Mucosa of stomach (tissue), 1 donor: ENCODE results near the gene CYLD.

ENCODE experiments used
- H3K27me3 ChIP-seq: one replicate; pipeline ENCODE4 v1.7.0; 2013; ENCODE audit warnings: mild to moderate bottlenecking, low read length; ENCODE audit not compliant: control insufficient read depth, insufficient read depth
- H3K36me3 ChIP-seq: one replicate; pipeline ENCODE4 v1.7.0; 2013; ENCODE audit warnings: low read length; ENCODE audit not compliant: control insufficient read depth, insufficient read depth
- H3K4me1 ChIP-seq: one replicate; pipeline ENCODE4 v1.7.0; 2013; ENCODE audit warnings: mild to moderate bottlenecking, low read length; ENCODE audit not compliant: control insufficient read depth, insufficient read depth
- H3K4me3 ChIP-seq: one replicate; pipeline ENCODE4 v1.7.0; 2013; ENCODE audit warnings: low read length
- H3K9ac ChIP-seq: one replicate; pipeline ENCODE4 v1.7.0; 2013; ENCODE audit warnings: mild to moderate bottlenecking, low read length, moderate library complexity
- H3K9me3 ChIP-seq: one replicate; pipeline ENCODE4 v1.7.0; 2013; ENCODE audit warnings: mild to moderate bottlenecking, low read length, moderate library complexity; ENCODE audit not compliant: control insufficient read depth
- donor health status: Pancreatic carcinoma.

CYLD gene

GRCh38 chr16:50802961-50803360, 61.1 kb downstream of the CYLD start:
- H3K36me3 ChIP-seq = no peaks in the 10 kb centered on the region
- H3K4me1 ChIP-seq = no peaks in the 10 kb centered on the region
- no peak overlapping the region for H3K4me3 ChIP-seq
- H3K9me3 ChIP-seq = no peaks in the 10 kb centered on the region
- no peaks in the 10 kb centered on the region for H3K27me3 ChIP-seq
- no peak overlapping the region for H3K9ac ChIP-seq

GRCh38 chr16:50804290-50804907, 62.5 kb downstream of the CYLD start:
- Histone ChIP-seq H3K27me3 (no peaks in the 10 kb centered on the region), H3K9me3 (no peaks in the 10 kb centered on the region), H3K36me3 (no peaks in the 10 kb centered on the region), H3K9ac (no peak overlapping the region), H3K4me3 (no peak overlapping the region), H3K4me1 (no peaks in the 10 kb centered on the region)

GRCh38 chr16:50806099-50807062, 64.5 kb downstream of the CYLD start:
- Histone ChIP-seq H3K9ac (peak overlapping the region; percentile 32), H3K36me3 (no peaks in the 10 kb centered on the region), H3K4me1 (no peaks in the 10 kb centered on the region), H3K4me3 (peak overlapping the region; percentile 22), H3K27me3 (no peaks in the 10 kb centered on the region), H3K9me3 (no peaks in the 10 kb centered on the region)

GRCh38 chr16:50808929-50809538, 67.1 kb downstream of the CYLD start:
- Histone ChIP-seq H3K36me3 (no peaks in the 10 kb centered on the region), H3K4me1 (no peaks in the 10 kb centered on the region), H3K4me3 (no peak overlapping the region), H3K9me3 (no peaks in the 10 kb centered on the region), H3K27me3 (no peaks in the 10 kb centered on the region), H3K9ac (no peak overlapping the region)

GRCh38 chr16:50809561-50809960, 67.7 kb downstream of the CYLD start:
- Histone ChIP-seq H3K27me3 (no peaks in the 10 kb centered on the region), H3K9ac (no peak overlapping the region), H3K4me1 (no peaks in the 10 kb centered on the region), H3K36me3 (no peaks in the 10 kb centered on the region), H3K9me3 (no peaks in the 10 kb centered on the region), H3K4me3 (no peak overlapping the region)

GRCh38 chr16:50810241-50810965, 68.5 kb downstream of the CYLD start:
- H3K27me3 ChIP-seq = no peaks in the 10 kb centered on the region
- no peak overlapping the region for H3K4me3 ChIP-seq
- H3K9me3 ChIP-seq = no peaks in the 10 kb centered on the region
- no peak overlapping the region for H3K9ac ChIP-seq
- no peaks in the 10 kb centered on the region for H3K36me3 ChIP-seq
- no peaks in the 10 kb centered on the region for H3K4me1 ChIP-seq

- H3K27me3 ChIP-seq = no peaks in the 10 kb centered on the region
- no peaks in the 10 kb centered on the region for H3K9me3 ChIP-seq
- no peak overlapping the region for H3K9ac ChIP-seq
- H3K4me3 ChIP-seq = no peak overlapping the region
- no peaks in the 10 kb centered on the region for H3K36me3 ChIP-seq
- H3K4me1 ChIP-seq = no peaks in the 10 kb centered on the region
Measured at GRCh38 chr16:50812046-50812445, 70.2 kb downstream of the CYLD start.

- Histone ChIP-seq H3K4me3 (no peak overlapping the region), H3K4me1 (no peaks in the 10 kb centered on the region), H3K27me3 (no peaks in the 10 kb centered on the region), H3K9me3 (no peaks in the 10 kb centered on the region), H3K36me3 (no peaks in the 10 kb centered on the region), H3K9ac (no peak overlapping the region)
Measured at GRCh38 chr16:50812876-50813466, 71.1 kb downstream of the CYLD start.

GRCh38 chr16:50814052-50814451, 72.2 kb downstream of the CYLD start:
- H3K4me1 ChIP-seq = no peaks in the 10 kb centered on the region
- H3K9ac ChIP-seq = no peak overlapping the region
- no peaks in the 10 kb centered on the region for H3K27me3 ChIP-seq
- no peaks in the 10 kb centered on the region for H3K36me3 ChIP-seq
- H3K9me3 ChIP-seq = no peaks in the 10 kb centered on the region
- no peak overlapping the region for H3K4me3 ChIP-seq

- Histone ChIP-seq H3K9me3 (no peaks in the 10 kb centered on the region), H3K27me3 (no peaks in the 10 kb centered on the region), H3K4me1 (no peaks in the 10 kb centered on the region), H3K36me3 (no peaks in the 10 kb centered on the region), H3K9ac (no peak overlapping the region), H3K4me3 (no peak overlapping the region)
Measured at GRCh38 chr16:50814541-50814940, 72.7 kb downstream of the CYLD start.

GRCh38 chr16:50815382-50815781, 73.5 kb downstream of the CYLD start:
- H3K9ac ChIP-seq = no peak overlapping the region
- no peaks in the 10 kb centered on the region for H3K4me1 ChIP-seq
- H3K27me3 ChIP-seq = no peaks in the 10 kb centered on the region
- H3K36me3 ChIP-seq = no peaks in the 10 kb centered on the region
- H3K9me3 ChIP-seq = no peaks in the 10 kb centered on the region
- H3K4me3 ChIP-seq = no peak overlapping the region
